Psoas muscle (tissue), 8 donors: ENCODE measurements around the gene ATP13A1. TPM values are rescaled to one million over a fixed set of nuclear protein-coding genes. Genes with fewer than 3 reads are reported as not detected.
"Not testable (repeated sequence)": the region's sequence is repeated elsewhere in the genome, so short reads cannot be mapped to it uniquely, and the experiment has no call there.

ENCODE experiments used
- ATAC-seq, 4 donors: fragments of 200-7000 bp; cut with Tn5 transposase; one replicate each; pipeline ENCODE4 v1.9.1; 2020; ENCODE audit warnings: moderate library complexity in 3 of 4, mild to moderate bottlenecking in 2 of 4
- DNase-seq, 2 donors: peaks; one replicate each; pipeline ENCODE4 v3.0.0-alpha.2; 2020
- H3K27ac ChIP-seq: fragments of 200-600 bp; one replicate; pipeline ENCODE4 v1.8.0; 2022
- H3K27me3 ChIP-seq, 3 donors: fragments of 200-600 bp in 1 of 3; one replicate each; pipeline versions ENCODE4 v1.6.1 to v1.8.0; 2013 to 2022; ENCODE audit warnings: low read length in 2 of 3, mild to moderate bottlenecking in 2 of 3, moderate library complexity in 1 of 3; ENCODE audit not compliant: insufficient read depth in 3 of 3
- H3K36me3 ChIP-seq, 2 donors: fragments of 200-600 bp in 1 of 2; one replicate each; pipeline versions ENCODE4 v1.6.1 to v1.8.0; 2013 to 2022; ENCODE audit warnings: low read depth in 1 of 2, mild to moderate bottlenecking in 1 of 2, moderate library complexity in 1 of 2; ENCODE audit not compliant: insufficient read depth in 1 of 2
- H3K4me1 ChIP-seq: fragments of 200-600 bp; one replicate; pipeline ENCODE4 v1.8.0; 2022
- H3K4me3 ChIP-seq: fragments of 200-600 bp; one replicate; pipeline ENCODE4 v1.8.0; 2022; ENCODE audit warnings: mild to moderate bottlenecking
- H3K9me3 ChIP-seq: fragments of 200-600 bp; one replicate; pipeline ENCODE4 v1.8.0; 2022
- CTCF ChIP-seq: fragments of 200-600 bp; IDR thresholded peaks from one replicate; pipeline ENCODE4 v1.8.0; 2022; ENCODE audit warnings: antibody characterized with exemption
- WGBS, 3 donors: extraction: QIAGEN DNeasy Blood & Tissue Kit; methylation state at CpG; one replicate each; pipeline versions ENCODE4 v1.1.6 to v1.1.7; 2013; 5-methylcytosine and 5-hydroxymethylcytosine counted together
- intact Hi-C, 2 donors: fragments of 100-400 bp; cut with DNase I; formaldehyde crosslinking; loops; one replicate each; pipeline versions ENCODE4 v1.11.0 to v1.14.2; 2022
- polyA plus RNA-seq, 3 donors: library from polyadenylated mRNA; stranded (reverse); fragments of 200-250 nt; gene quantifications; one replicate each; pipeline ENCODE4 v1.2.3, GENCODE V29; 2013
- total RNA-seq, 4 donors: library from RNA; stranded (reverse); fragmentation: NEBNext Ultra II Directional in 2 of 4; extraction: Animal tissue kit (Norgen Biotek cat#: 25700) in 2 of 4; gene quantifications; one replicate each; pipeline versions ENCODE4 v1.2.1 to v1.2.4, GENCODE V29; 2021 to 2023
- donor health status: healthy with polysubstance abuse.
- donor health status: DM: no; HTN: no; CAD: no; lungs with moderate emphysema.
- donor health status: Bipolar disorder and iron deficiency.
- donor health status: healthy.
- donor health status: DM: yes; HTN: yes; CAD: no.
- donor health status: DM: no; HTN: no; CAD: no.
- donor health status: DM: no; HTN: no; CAD: no.
- donor health status: DM: yes; HTN: yes; CAD: no.

ATP13A1 gene
- total and polyA plus RNA-seq, 7 donors: 15.4 to 27.5 (median 20.6) TPM

GRCh38 chr19:19668230-19669012 is 4.9 kb upstream of the ATP13A1 start, which contains the start of gene ZNF101:
Gene ZNF101 (plus strand): TSS chr19:19668839. CDS start chr19:19668964, 125 bp downstream.
- H3K27me3 ChIP-seq: no peaks in the 10 kb centered on the region
- H3K27ac ChIP-seq: peak within 1 kb of the TSS; percentile 80
- H3K36me3 ChIP-seq: no peaks in the 10 kb centered on the region
- 5% methylated on average over 36 of the region's 36 CpGs for WGBS, 3 donors
- DNase-seq (peak; percentile 93 to 95), ATAC-seq (peak; percentile 73 to 84 (median 78))
- no peaks in the 10 kb centered on the region for H3K9me3 ChIP-seq
- peak within 1 kb of the TSS; percentile 86 for H3K4me3 ChIP-seq
- no peak for TF ChIP-seq CTCF
- H3K4me1 ChIP-seq: peaks cover 4% of the 10 kb centered on the region
- intact Hi-C loops: loop anchor here (5.0 kb wide), 2 partner anchors 64 to 109 kb away; partner anchors contain the start of gene ZNF14 (in 1 of the 2)

GRCh38 chr19:19665420-19665948 is 2.0 kb upstream of the ATP13A1 start:
- WGBS, 3 donors: 94 to 98% (median 97%) methylated on average over 22 of the region's 22 CpGs
- H3K27ac ChIP-seq, DNase-seq, H3K4me3 ChIP-seq, H3K36me3 ChIP-seq, H3K9me3 ChIP-seq, ATAC-seq, H3K27me3 ChIP-seq: not testable (repeated sequence)
- H3K4me1 ChIP-seq: peaks cover 18% of the 10 kb centered on the region
- intact Hi-C loops: loop anchor here (5.0 kb wide), 2 partner anchors 67 to 112 kb away; partner anchors contain the start of gene ZNF14 (in 1 of the 2)

- peak overlapping the region; percentile 93 for H3K27ac ChIP-seq
- intact Hi-C loops: loop anchor here in 1 of 2 donors (5.0 kb wide), 1 partner anchor 114 kb away; no protein-coding TSS in a partner anchor
- no peak for ATAC-seq
- no peak for TF ChIP-seq CTCF
- peak overlapping the region; percentile 99 for H3K4me3 ChIP-seq
- peaks cover 14% of the 10 kb centered on the region for H3K4me1 ChIP-seq
- no peaks in the 10 kb centered on the region for H3K9me3 ChIP-seq
- no peak for DNase-seq
- H3K27me3 ChIP-seq: no peaks in the 10 kb centered on the region
- peaks cover 0 to 27% of the 10 kb centered on the region in 2 donors for H3K36me3 ChIP-seq
- 6 to 10% (median 10%) methylated on average over 17 of the region's 17 CpGs for WGBS, 3 donors
These were observed 613 bp downstream of the ATP13A1 start for GRCh38 chr19:19662871-19663255.

GRCh38 chr19:19662344-19662743 is 1.1 kb downstream of the ATP13A1 start:
- 74 to 76% (median 75%) methylated on average over 8 of the region's 8 CpGs for WGBS, 3 donors
- H3K4me1 ChIP-seq: peaks cover 14% of the 10 kb centered on the region
- H3K27ac ChIP-seq: no peak overlapping the region
- H3K4me3 ChIP-seq: peak overlapping the region; percentile 99
- H3K9me3 ChIP-seq: no peaks in the 10 kb centered on the region
- H3K36me3 ChIP-seq: peaks cover 0 to 32% of the 10 kb centered on the region in 2 donors
- no peaks in the 10 kb centered on the region for H3K27me3 ChIP-seq
- DNase-seq (no peak), ATAC-seq (no peak)
- intact Hi-C loops: loop anchor here in 1 of 2 donors (5.0 kb wide), 1 partner anchor 115 kb away; no protein-coding TSS in a partner anchor
- no peak for TF ChIP-seq CTCF

- Histone ChIP-seq H3K4me1 (peaks cover 14% of the 10 kb centered on the region), H3K4me3 (peak overlapping the region; percentile 99), H3K9me3 (no peaks in the 10 kb centered on the region), H3K27ac (no peak overlapping the region), H3K27me3 (no peaks in the 10 kb centered on the region), H3K36me3 (peaks cover 1 to 38% of the 10 kb centered on the region in 2 donors)
- intact Hi-C loops: loop anchor here in 1 of 2 donors (5.0 kb wide), 1 partner anchor 116 kb away; no protein-coding TSS in a partner anchor
- ATAC-seq (no peak), DNase-seq (no peak)
- TF ChIP-seq CTCF: no peak
- WGBS, 3 donors: 64 to 69% (median 67%) methylated on average over 18 of the region's 18 CpGs
These were observed 1.7 kb downstream of the ATP13A1 start for GRCh38 chr19:19661675-19662251.
